Measurements from ENCODE around the gene CD80. TPM values are rescaled to one million over a fixed set of nuclear protein-coding genes. Genes with fewer than 3 reads are reported as not detected.

CD80 gene
- total and polyA plus RNA-seq, 2 of the 8 experiments (the other 6 are each of a cell fraction or from before 2014, with no cell fraction given): 0.11 TPM; not detected in 1

DNA sequence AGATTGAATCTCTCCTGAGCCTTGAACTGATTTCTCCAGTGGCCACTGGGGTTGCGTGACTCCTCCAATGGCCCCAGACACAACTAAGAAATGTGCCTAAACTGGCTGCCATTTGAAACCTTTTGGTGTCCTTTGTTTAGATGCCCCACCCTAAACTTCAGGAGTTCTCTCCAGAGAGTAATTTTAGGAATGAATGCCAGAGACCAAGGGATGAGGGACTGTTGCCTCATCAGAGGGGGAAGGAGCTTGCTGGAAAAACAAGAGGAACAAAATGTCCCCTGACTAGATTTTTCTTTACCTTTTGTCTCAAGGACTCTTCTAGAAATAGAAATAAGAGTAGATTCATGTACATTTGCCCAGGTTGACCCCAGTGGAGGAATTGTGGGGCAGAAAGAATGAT, 11.8 kb upstream of the CD80 start (continued):
- TF ChIP-seq EGR1 (IDR thresholded peaks at IDR 0.05; ENCODE audit: borderline replicate concordance, low read depth, low read length): no peak
- no peak for TF ChIP-seq TAF7 (optimal IDR thresholded peaks at IDR 0.05; ENCODE audit: borderline replicate concordance, low read depth, low read length)
